ENCODE measurements around the gene ELK3.

The ELK3 gene

DNA sequence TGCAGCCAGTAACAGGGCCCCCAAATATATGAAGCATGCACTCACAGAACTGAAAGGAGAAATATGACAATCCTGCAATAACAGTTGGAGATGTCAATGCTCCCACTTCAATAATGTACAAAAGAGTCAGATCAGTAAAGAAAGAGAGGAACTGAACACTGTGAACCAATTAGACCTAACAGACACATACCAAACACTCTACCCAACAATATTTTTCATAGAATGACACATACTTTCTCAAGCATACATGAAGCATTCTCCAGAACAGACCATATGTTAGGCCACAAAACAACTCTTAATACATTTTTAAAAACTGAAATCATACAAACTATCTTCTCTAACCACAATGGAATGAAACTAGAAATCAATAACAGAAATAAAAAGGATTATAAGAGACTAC, 80.2 kb downstream of the ELK3 start:
- peak; percentile 25 for DNase-seq (ENCODE audit: low read depth)
- TF ChIP-seq, protein P1, sequence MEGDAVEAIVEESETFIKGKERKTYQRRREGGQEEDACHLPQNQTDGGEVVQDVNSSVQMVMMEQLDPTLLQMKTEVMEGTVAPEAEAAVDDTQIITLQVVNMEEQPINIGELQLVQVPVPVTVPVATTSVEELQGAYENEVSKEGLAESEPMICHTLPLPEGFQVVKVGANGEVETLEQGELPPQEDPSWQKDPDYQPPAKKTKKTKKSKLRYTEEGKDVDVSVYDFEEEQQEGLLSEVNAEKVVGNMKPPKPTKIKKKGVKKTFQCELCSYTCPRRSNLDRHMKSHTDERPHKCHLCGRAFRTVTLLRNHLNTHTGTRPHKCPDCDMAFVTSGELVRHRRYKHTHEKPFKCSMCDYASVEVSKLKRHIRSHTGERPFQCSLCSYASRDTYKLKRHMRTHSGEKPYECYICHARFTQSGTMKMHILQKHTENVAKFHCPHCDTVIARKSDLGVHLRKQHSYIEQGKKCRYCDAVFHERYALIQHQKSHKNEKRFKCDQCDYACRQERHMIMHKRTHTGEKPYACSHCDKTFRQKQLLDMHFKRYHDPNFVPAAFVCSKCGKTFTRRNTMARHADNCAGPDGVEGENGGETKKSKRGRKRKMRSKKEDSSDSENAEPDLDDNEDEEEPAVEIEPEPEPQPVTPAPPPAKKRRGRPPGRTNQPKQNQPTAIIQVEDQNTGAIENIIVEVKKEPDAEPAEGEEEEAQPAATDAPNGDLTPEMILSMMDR (IDR thresholded peaks at IDR 0.05; ENCODE audit: low read length, missing control alignments), result no peak

DNA sequence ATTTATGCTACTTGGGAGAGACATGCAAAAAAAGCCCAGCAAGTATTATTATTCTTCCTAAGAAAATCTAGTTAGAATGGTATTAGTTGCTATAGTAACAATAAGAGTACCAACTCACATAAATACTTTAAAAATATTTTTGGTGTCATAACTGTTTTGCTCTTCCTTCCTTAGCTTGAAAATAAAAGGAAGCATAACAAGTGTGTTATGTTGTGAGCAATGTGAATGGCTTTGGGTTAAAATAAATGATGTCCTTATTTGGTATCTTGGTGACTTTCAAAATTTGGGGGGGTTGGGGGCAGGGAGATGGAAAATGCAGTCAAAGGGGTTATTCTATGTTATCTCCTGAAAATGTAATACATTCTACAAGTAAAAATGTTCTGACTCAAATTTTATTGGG, 91.0 kb downstream of the ELK3 start:
- no peak for DNase-seq (ENCODE audit: low read depth)
- H3K4me3 ChIP-seq (replicated peaks; ENCODE audit: low read depth, low read length), result no peak overlapping the region
- TF ChIP-seq, protein P1 (IDR thresholded peaks at IDR 0.05; ENCODE audit: low read length, missing control alignments), result no peak

More for the DNA sequence above, 80.2 kb downstream of the ELK3 start:
- H3K4me3 ChIP-seq (replicated peaks; ENCODE audit: low read depth, low read length), result no peak overlapping the region

DNA sequence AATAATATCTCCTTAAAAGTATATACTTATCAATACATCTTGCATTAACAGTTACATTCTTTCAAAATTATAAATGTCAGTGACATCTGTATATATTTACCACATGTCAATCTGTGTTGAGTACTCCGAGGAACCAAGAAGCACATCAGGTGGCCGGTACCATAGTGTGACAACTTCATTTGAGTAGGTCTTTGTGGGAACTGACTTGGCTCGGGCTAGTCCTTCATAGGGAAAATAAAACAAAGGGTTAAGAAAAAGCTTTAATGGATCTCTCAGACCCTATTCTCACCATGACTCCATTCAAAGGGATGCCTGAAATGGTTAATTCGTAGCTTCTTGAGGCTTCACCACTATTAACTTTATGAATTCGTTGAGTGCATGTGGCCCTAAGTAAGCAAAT, 94.9 kb downstream of the ELK3 start:
- DNase-seq (ENCODE audit: low read depth), result no peak
- TF ChIP-seq, protein P1 (IDR thresholded peaks at IDR 0.05; ENCODE audit: low read length, missing control alignments), result no peak
- no peak overlapping the region for H3K4me3 ChIP-seq (replicated peaks; ENCODE audit: low read depth, low read length)

DNA sequence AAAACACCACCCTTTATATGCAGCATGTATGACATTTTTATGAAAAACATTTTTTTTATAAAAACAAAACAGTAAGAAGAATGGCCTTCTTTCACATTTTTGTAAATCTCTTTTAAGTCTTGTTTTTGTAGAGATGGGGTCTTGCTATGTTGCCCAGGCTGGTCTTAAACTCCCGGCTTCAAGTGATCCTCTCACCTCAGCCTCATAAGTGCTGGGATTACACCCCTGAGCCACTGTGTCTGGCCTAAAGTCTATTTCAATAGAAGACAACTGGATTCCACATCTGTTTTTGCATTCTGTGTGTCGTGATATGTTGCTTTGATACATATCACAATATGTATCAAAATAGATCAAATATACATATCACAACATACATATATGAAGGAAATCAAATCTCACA, 98.9 kb downstream of the ELK3 start:
- no peak overlapping the region for H3K4me3 ChIP-seq (replicated peaks; ENCODE audit: low read depth, low read length)
- TF ChIP-seq, protein P1 (IDR thresholded peaks at IDR 0.05; ENCODE audit: low read length, missing control alignments), result no peak
- no peak for DNase-seq (ENCODE audit: low read depth)

DNA sequence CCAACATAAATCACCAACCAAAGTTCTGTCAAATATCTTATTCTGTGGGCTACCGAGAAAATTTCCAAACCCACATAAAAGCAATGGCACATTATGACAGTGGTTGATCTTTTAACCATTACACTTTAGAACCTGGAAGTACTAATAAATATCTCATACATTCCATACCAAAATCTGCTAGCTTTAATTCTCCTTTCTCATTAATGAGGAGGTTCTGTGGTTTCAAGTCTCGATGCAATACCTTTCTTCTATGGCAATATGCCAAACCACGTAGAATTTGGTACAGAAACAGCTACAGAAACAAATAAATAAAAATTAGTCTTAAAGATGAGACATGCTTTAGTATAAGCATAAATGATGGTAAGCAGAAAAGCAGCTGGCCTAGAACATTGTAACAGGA, 100.7 kb downstream of the ELK3 start:
- TF ChIP-seq, protein P1 (IDR thresholded peaks at IDR 0.05; ENCODE audit: low read length, missing control alignments), result no peak
- peak; percentile 47 for DNase-seq (ENCODE audit: low read depth)
- no peak overlapping the region for H3K4me3 ChIP-seq (replicated peaks; ENCODE audit: low read depth, low read length)

DNA sequence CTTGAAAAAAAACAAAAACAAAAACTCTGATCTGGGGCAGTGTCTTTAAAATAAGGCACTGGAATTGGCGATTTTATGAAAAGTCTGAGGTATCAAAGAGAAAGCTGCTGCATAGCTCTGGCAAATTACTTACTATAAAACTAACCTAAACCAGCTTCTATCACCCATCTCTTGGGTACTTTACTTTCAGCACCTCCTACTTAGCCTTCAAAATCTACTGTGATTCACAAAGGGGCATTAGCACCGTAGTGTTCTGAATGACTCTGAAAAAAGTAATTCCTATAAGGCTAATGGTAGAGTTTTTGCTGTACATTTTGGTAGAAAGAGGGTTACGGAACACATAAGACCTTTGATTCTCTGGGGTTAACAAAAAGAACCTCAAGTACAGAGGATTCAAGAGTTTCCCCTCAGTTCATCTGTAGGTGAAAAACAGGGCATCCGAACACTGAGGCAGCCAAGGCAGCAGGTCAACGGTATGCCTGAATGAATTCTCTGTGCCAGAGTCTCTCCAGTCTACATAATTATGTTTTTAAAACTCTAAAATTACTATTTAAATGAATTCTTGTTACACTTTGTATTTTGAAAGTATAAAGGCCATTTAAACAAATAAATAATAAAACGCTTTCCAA, 101.5 kb downstream of the ELK3 start:
- TF ChIP-seq, protein P1 (IDR thresholded peaks at IDR 0.05; ENCODE audit: low read length, missing control alignments), result no peak
- H3K4me3 ChIP-seq (replicated peaks; ENCODE audit: low read depth, low read length), result no peak overlapping the region
- DNase-seq (ENCODE audit: low read depth), result no peak

DNA sequence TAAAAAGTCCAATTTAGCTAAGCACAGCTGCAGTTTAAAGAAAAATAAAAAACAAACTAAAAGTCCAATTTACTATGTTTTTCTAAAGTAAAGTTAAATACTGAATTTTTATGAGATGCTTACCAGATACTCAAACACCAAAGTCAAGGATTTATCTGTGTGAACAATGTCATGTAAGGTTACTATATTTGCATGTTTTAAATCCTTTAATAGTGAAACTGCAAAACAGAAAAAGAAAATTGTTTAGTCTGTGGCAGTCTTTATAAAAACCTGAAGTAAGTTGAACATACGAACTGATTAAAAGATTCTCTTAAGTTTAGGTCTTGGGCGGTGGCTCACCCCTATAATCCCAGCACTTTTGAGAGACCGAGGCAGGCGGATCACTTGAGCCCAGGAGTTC, 103.3 kb downstream of the ELK3 start:
- no peak overlapping the region for H3K4me3 ChIP-seq (replicated peaks; ENCODE audit: low read depth, low read length)
- TF ChIP-seq, protein P1 (IDR thresholded peaks at IDR 0.05; ENCODE audit: low read length, missing control alignments), result no peak
- no peak for DNase-seq (ENCODE audit: low read depth)
